ENCODE data around the gene IL15.

The IL15 gene

DNA sequence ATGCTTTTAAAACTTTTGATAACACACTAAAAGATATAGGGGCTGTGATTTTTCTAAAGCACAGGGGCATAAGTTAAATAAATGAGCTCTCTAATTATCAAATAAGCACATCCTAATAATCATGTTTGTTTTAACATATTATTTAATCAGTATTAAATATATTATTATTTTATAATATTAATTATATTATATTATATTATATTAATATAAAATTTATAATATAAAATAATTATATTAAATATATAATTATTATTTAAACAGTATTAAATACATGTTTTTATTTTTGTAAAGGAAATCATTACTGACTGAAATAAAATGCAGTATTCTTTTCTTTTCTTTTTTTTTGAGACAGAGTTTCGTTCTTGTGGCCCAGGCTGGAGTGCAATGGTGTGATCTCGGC lies 136.5 kb downstream of the IL15 start:
- no peaks in the 10 kb centered on the region for H3K27me3 Mint-ChIP-seq (ENCODE audit: low read depth)
- H3K4me1 Mint-ChIP-seq: no peaks in the 10 kb centered on the region
- TF ChIP-seq, protein P1, sequence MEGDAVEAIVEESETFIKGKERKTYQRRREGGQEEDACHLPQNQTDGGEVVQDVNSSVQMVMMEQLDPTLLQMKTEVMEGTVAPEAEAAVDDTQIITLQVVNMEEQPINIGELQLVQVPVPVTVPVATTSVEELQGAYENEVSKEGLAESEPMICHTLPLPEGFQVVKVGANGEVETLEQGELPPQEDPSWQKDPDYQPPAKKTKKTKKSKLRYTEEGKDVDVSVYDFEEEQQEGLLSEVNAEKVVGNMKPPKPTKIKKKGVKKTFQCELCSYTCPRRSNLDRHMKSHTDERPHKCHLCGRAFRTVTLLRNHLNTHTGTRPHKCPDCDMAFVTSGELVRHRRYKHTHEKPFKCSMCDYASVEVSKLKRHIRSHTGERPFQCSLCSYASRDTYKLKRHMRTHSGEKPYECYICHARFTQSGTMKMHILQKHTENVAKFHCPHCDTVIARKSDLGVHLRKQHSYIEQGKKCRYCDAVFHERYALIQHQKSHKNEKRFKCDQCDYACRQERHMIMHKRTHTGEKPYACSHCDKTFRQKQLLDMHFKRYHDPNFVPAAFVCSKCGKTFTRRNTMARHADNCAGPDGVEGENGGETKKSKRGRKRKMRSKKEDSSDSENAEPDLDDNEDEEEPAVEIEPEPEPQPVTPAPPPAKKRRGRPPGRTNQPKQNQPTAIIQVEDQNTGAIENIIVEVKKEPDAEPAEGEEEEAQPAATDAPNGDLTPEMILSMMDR (IDR thresholded peaks at IDR 0.05; ENCODE audit: unreplicated experiment in 3 of 3): no peak
- H3K27ac Mint-ChIP-seq: no peak overlapping the region
- H3K36me3 Mint-ChIP-seq (ENCODE audit: low read depth): no peaks in the 10 kb centered on the region
- no peaks in the 10 kb centered on the region for H3K9me3 Mint-ChIP-seq
- no peak overlapping the region for H3K4me3 Mint-ChIP-seq

DNA sequence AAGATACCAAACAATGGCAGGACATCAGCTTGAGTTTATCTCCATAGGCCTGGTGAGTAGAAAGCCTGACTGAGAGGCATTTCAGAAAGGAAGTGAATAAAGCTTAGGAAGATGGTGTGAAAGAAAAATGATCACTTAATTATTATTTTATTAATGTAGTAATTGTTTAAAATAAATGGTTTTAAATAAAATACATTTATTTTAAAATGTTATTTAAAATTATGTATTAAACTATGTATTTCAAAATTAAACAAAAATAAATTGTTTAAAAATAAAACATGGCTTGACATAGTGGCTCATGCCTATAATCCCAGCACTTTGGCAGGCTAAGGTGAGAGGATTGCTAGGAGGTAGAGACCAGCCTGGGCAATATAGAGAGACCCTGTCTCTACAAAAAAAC lies 145.8 kb downstream of the IL15 start:
- Mint-ChIP-seq H3K27ac (no peak overlapping the region), H3K4me3 (no peak overlapping the region), H3K9me3 (peaks cover 6% of the 10 kb centered on the region), H3K36me3 (ENCODE audit: low read depth) (no peaks in the 10 kb centered on the region), H3K27me3 (ENCODE audit: low read depth) (no peaks in the 10 kb centered on the region), H3K4me1 (no peaks in the 10 kb centered on the region)
- TF ChIP-seq, protein P1 (IDR thresholded peaks at IDR 0.05; ENCODE audit: unreplicated experiment in 3 of 3): no peak
